ENCODE data around the gene LIN28A.

GRCh38 chr1:26395754-26396153, 14.9 kb upstream of the LIN28A start:
- TF ChIP-seq POLR2A (IDR thresholded peaks at IDR 0.05) (no peak), CTCF (IDR thresholded peaks at IDR 0.05) (no peak), EP300 (IDR thresholded peaks at IDR 0.05) (no peak)

Measured in sigmoid colon (tissue), 4 donors.